Measurements from ENCODE around the gene DLD.
"Not testable (repeated sequence)": the region's sequence is repeated elsewhere in the genome, so short reads cannot be mapped to it uniquely, and the experiment has no call there.

Gene DLD

GRCh38 chr7:107945332-107945731 lies 54.3 kb downstream of the DLD start:
- no peak for DNase-seq (ENCODE audit: low spot score)

GRCh38 chr7:107946451-107946850 lies 55.5 kb downstream of the DLD start:
- DNase-seq (ENCODE audit: low spot score): no peak

GRCh38 chr7:107946881-107947280 lies 55.9 kb downstream of the DLD start:
- DNase-seq (ENCODE audit: low spot score): no peak

- DNase-seq (ENCODE audit: low spot score): no peak
These were observed 57.9 kb downstream of the DLD start for GRCh38 chr7:107948645-107949442.

- DNase-seq (ENCODE audit: low spot score): no peak
These were observed 58.5 kb downstream of the DLD start for GRCh38 chr7:107949443-107949935.

GRCh38 chr7:107951172-107951787 lies 60.3 kb downstream of the DLD start:
- DNase-seq (ENCODE audit: low spot score): no peak

GRCh38 chr7:107951896-107952295 lies 60.9 kb downstream of the DLD start:
- DNase-seq (ENCODE audit: low spot score): no peak

GRCh38 chr7:107953265-107953923 lies 62.4 kb downstream of the DLD start:
- no peak for DNase-seq (ENCODE audit: low spot score)

- DNase-seq (ENCODE audit: low spot score): no peak
These were observed 62.9 kb downstream of the DLD start for GRCh38 chr7:107953924-107954303.

- no peak for DNase-seq (ENCODE audit: low spot score)
These were observed 64.4 kb downstream of the DLD start for GRCh38 chr7:107955394-107955793.

- DNase-seq (ENCODE audit: low spot score): not testable (repeated sequence)
These were observed 66.0 kb downstream of the DLD start for GRCh38 chr7:107956950-107957349.

GRCh38 chr7:107957436-107957835 lies 66.5 kb downstream of the DLD start:
- no peak for DNase-seq (ENCODE audit: low spot score)

- DNase-seq (ENCODE audit: low spot score): no peak
These were observed 68.0 kb downstream of the DLD start for GRCh38 chr7:107958764-107959526.

GRCh38 chr7:107959527-107959898 lies 68.5 kb downstream of the DLD start:
- DNase-seq (ENCODE audit: low spot score): no peak

GRCh38 chr7:107960272-107960671 lies 69.3 kb downstream of the DLD start:
- no peak for DNase-seq (ENCODE audit: low spot score)

- DNase-seq (ENCODE audit: low spot score): no peak
These were observed 70.4 kb downstream of the DLD start for GRCh38 chr7:107961405-107961804.

- DNase-seq (ENCODE audit: low spot score): no peak
These were observed 71.8 kb downstream of the DLD start for GRCh38 chr7:107962817-107963216.

GRCh38 chr7:107964510-107964909 lies 73.5 kb downstream of the DLD start:
- no peak for DNase-seq (ENCODE audit: low spot score)

- no peak for DNase-seq (ENCODE audit: low spot score)
These were observed 75.7 kb downstream of the DLD start for GRCh38 chr7:107966711-107967110.

- DNase-seq (ENCODE audit: low spot score): no peak
These were observed 76.4 kb downstream of the DLD start for GRCh38 chr7:107967420-107967819.

- DNase-seq (ENCODE audit: low spot score): no peak
These were observed 77.5 kb downstream of the DLD start for GRCh38 chr7:107968449-107968848.

- no peak for DNase-seq (ENCODE audit: low spot score)
These were observed 78.9 kb downstream of the DLD start for GRCh38 chr7:107969856-107970255.
